PC-3 (cell line): ENCODE results near the gene ZNF106. TPM values are rescaled to one million over a fixed set of nuclear protein-coding genes. Genes with fewer than 3 reads are reported as not detected.

Experiments used
- ATAC-seq: fragments of 200-7000 bp; cut with Tn5 transposase; 2 replicates; pipeline ENCODE4 v1.9.1; 2020; ENCODE audit warnings: mild to moderate bottlenecking, moderate library complexity
- BruUV-seq: library from RNA; stranded (reverse); fragments of 400-500 nt; replicated peaks from 2 replicates; lab custom pipeline; 2021; lab: Mats Ljungman, UMichigan
- CTCF ChIA-PET: fragments of 300-600 bp; sonication (Branson Sonifier 250); formaldehyde crosslinking; loops from one replicate; lab custom pipeline; 2022; ENCODE audit warnings: antibody characterized with exemption; lab: Charles Lee
- POLR2A ChIA-PET: fragments of 300-600 bp; sonication (Branson Sonifier 250); formaldehyde crosslinking; loops from one replicate; lab custom pipeline; 2022; ENCODE audit warnings: antibody characterized with exemption; ENCODE audit not compliant: unreplicated experiment; lab: Charles Lee
- DNase-seq: peaks from one replicate; pipeline ENCODE4 v3.0.0-alpha.2; 2015
- H2AFZ ChIP-seq: fragments of 300-600 bp; sonication (generic); 2 replicates; pipeline ENCODE4 v1.6.0; 2016; ENCODE audit warnings: antibody characterized with exemption, low read length
- H3F3A ChIP-seq: fragments of 300-600 bp; sonication (generic); one replicate; pipeline ENCODE4 v1.6.0; 2017; ENCODE audit warnings: antibody characterized with exemption, low read length, control low read depth, mild to moderate bottlenecking; ENCODE audit not compliant: unreplicated experiment
- H3K27ac ChIP-seq: fragments of 300-600 bp; sonication (generic); 2 replicates; pipeline ENCODE4 v1.5.1; 2016; ENCODE audit warnings: mild to moderate bottlenecking, low read length
- H3K27me3 ChIP-seq: fragments of 300-600 bp; sonication (generic); 2 replicates; pipeline ENCODE4 v1.6.1; 2016; ENCODE audit warnings: low read length, mixed read lengths
- H3K36me3 ChIP-seq: fragments of 300-600 bp; sonication (generic); 2 replicates; pipeline ENCODE4 v1.6.1; 2016; ENCODE audit warnings: low read depth, mixed run types, low read length, mixed read lengths
- H3K4me1 ChIP-seq: fragments of 300-600 bp; sonication (generic); 2 replicates; pipeline ENCODE4 v1.5.1; 2016; ENCODE audit warnings: low read length; ENCODE audit not compliant: insufficient read depth
- H3K4me2 ChIP-seq: fragments of 300-600 bp; sonication (generic); 2 replicates; pipeline ENCODE4 v1.6.0; 2016; ENCODE audit warnings: low read length
- H3K4me3 ChIP-seq: fragments of 300-600 bp; sonication (generic); 2 replicates; pipeline ENCODE4 v1.5.1; 2016; ENCODE audit warnings: mild to moderate bottlenecking, low read length, mixed read lengths
- H3K79me2 ChIP-seq: fragments of 300-600 bp; sonication (generic); 2 replicates; pipeline ENCODE4 v1.6.1; 2017; ENCODE audit warnings: low read length, mixed read lengths
- H3K9ac ChIP-seq: fragments of 300-600 bp; sonication (generic); 2 replicates; pipeline ENCODE4 v1.6.0; 2016; ENCODE audit warnings: mild to moderate bottlenecking, low read length
- H3K9me2 ChIP-seq: fragments of 300-600 bp; sonication (generic); replicated peaks from 2 replicates; pipeline ENCODE4 v1.6.1; 2016; ENCODE audit warnings: mixed run types, low read length, mixed read lengths
- H3K9me3 ChIP-seq: fragments of 300-600 bp; sonication (generic); 2 replicates; pipeline ENCODE4 v1.6.1; 2016; ENCODE audit warnings: low read length, mixed read lengths
- H4K20me1 ChIP-seq: fragments of 300-600 bp; sonication (generic); 2 replicates; pipeline ENCODE4 v1.6.1; 2016; ENCODE audit warnings: low read length, mixed read lengths
- EZH2 ChIP-seq: fragments of 300-600 bp; sonication (generic); IDR thresholded peaks from one replicate; pipeline ENCODE4 v1.6.1; 2017; ENCODE audit warnings: antibody characterized with exemption, mild to moderate bottlenecking, low read length; ENCODE audit not compliant: unreplicated experiment
- EZH2phosphoT487 ChIP-seq: fragments of 300-600 bp; sonication (generic); IDR thresholded peaks from 2 replicates; pipeline ENCODE4 v1.6.1; 2018; ENCODE audit warnings: mild to moderate bottlenecking, antibody characterized with exemption, low read length, borderline replicate concordance
- intact Hi-C: fragments of 100-400 bp; cut with micrococcal nuclease; formaldehyde crosslinking; loops from 2 replicates; pipeline ENCODE4 v1.9.0; 2023
- total RNA-seq: library from RNA; depleted of rRNA; stranded (reverse); fragments of >200 nt; gene quantifications from 2 replicates; pipeline ENCODE4 v1.2.3, GENCODE V29; 2014
- TF ChIP-seq, protein P1 (sequence below): fragments of 300-600 bp; sonication (generic); conservative IDR thresholded peaks from 2 replicates; pipeline ENCODE4 v1.5.1; 2017; ENCODE audit warnings: antibody characterized with exemption, low read depth, mild to moderate bottlenecking, low read length

Gene ZNF106
- total RNA-seq, 1 experiment from 2014 or later = 25.6 TPM

DNA sequence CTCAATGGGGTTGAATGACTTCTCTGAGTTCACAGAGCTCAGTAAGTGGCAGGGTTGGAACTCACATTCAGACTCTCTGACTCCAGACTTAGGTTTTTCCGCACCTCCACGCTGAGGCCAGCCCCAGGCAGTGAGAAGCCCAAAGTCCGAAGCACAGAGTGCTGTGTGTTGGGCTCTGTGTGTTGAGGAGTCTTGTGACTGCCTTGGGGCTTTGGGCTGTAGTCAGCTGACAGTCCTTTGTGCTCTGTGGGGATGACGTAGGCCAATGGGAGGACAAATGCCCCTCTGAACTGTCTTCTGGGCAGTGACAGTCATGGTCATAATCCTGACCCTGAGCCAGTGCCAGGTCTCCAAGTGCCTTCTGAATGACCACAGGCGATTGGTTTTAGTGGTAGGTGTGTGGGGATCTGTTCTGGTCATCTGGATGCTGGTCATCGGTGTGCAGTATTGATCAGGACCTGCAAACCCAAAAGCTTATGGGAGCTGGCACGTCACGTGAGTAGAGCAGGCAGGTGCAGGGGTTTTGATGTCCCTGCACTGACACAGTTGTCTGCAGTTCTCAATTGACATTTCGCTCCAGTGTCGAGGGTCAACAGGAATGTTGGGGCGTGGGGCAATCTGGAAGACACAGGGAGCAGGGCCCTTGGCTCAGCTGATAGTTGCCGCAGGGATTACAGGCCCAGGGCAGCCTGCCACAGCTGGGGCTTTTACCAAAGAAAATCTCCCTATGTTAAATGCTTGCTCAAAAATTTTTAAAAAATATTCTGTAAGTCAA lies 86.3 kb downstream of the ZNF106 start:
- Histone ChIP-seq H3K4me2 (no peak overlapping the region), H3K27me3 (no peaks in the 10 kb centered on the region), H2AFZ (no peak overlapping the region), H3K4me1 (no peaks in the 10 kb centered on the region), H3K9ac (no peak overlapping the region), H3K9me3 (no peaks in the 10 kb centered on the region), H3F3A (no peaks in the 10 kb centered on the region), H3K79me2 (no peaks in the 10 kb centered on the region), H3K9me2 (no peaks in the 10 kb centered on the region), H3K4me3 (no peak overlapping the region), H3K27ac (no peak overlapping the region), H4K20me1 (no peaks in the 10 kb centered on the region), H3K36me3 (no peaks in the 10 kb centered on the region)
- ChIA-PET POLR2A (interaction anchor here (0.5 kb wide), 1 partner anchor 966 kb away, joined by 3 read pairs; no protein-coding TSS in a partner anchor), CTCF (no interaction called here)
- DNase-seq = no peak
- no TSS peak for BruUV-seq
- intact Hi-C loops = no loop called here
- no peak for ATAC-seq
- TF ChIP-seq EZH2 (no peak), EZH2phosphoT487 (no peak)
- TF ChIP-seq, protein P1, sequence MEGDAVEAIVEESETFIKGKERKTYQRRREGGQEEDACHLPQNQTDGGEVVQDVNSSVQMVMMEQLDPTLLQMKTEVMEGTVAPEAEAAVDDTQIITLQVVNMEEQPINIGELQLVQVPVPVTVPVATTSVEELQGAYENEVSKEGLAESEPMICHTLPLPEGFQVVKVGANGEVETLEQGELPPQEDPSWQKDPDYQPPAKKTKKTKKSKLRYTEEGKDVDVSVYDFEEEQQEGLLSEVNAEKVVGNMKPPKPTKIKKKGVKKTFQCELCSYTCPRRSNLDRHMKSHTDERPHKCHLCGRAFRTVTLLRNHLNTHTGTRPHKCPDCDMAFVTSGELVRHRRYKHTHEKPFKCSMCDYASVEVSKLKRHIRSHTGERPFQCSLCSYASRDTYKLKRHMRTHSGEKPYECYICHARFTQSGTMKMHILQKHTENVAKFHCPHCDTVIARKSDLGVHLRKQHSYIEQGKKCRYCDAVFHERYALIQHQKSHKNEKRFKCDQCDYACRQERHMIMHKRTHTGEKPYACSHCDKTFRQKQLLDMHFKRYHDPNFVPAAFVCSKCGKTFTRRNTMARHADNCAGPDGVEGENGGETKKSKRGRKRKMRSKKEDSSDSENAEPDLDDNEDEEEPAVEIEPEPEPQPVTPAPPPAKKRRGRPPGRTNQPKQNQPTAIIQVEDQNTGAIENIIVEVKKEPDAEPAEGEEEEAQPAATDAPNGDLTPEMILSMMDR = no peak

DNA sequence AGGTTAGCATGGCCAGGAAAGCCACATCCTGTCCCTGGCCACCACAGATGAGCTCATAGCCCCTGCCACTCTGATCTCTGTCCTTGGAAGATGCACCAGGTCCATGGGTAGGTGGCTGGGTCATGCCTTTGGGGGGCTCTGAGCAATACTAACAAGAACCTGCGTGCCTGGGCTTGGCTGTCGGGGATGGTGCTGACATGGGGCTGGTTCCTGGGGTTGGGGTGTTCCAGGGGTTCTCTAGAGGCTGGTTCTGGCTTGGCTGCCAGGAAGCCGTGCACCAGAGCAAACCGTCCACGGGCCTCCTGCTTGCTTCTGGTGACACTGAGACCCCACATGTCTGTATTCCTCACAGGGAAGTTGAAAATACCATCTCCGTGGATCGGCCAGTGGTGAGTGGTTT lies 87.6 kb downstream of the ZNF106 start:
- ChIA-PET CTCF (interaction anchor here (0.5 kb wide), 1 partner anchor 708 kb away, joined by 3 read pairs; no protein-coding TSS in a partner anchor), POLR2A (no interaction called here)
- no peak overlapping the region for H3K9ac ChIP-seq
- no peak overlapping the region for H2AFZ ChIP-seq
- H3K36me3 ChIP-seq = no peaks in the 10 kb centered on the region
- no peak overlapping the region for H3K4me2 ChIP-seq
- no peak overlapping the region for H3K4me3 ChIP-seq
- no peaks in the 10 kb centered on the region for H3K27me3 ChIP-seq
- intact Hi-C loops = no loop called here
- no peaks in the 10 kb centered on the region for H3K9me3 ChIP-seq
- TF ChIP-seq EZH2phosphoT487 (no peak), EZH2 (no peak)
- TF ChIP-seq, protein P1 = no peak
- H3F3A ChIP-seq = no peaks in the 10 kb centered on the region
- H3K4me1 ChIP-seq = no peaks in the 10 kb centered on the region
- no peaks in the 10 kb centered on the region for H3K79me2 ChIP-seq
- no peak for ATAC-seq
- no peaks in the 10 kb centered on the region for H4K20me1 ChIP-seq
- no peak for DNase-seq
- no peaks in the 10 kb centered on the region for H3K9me2 ChIP-seq
- no TSS peak for BruUV-seq
- H3K27ac ChIP-seq = no peak overlapping the region
